Cardiac fibroblast (primary cell): ENCODE data around the gene NR2F2.

ENCODE experiments used
- DNase-seq, 2 donors: peaks; one replicate each; pipeline versions ENCODE4 v3.0.0 to v3.0.0-alpha.2; 2010; ENCODE audit warnings: low read depth in 2 of 2
- H3K4me3 ChIP-seq, 2 donors: replicated peaks in 1 of 2; 1 replicate in 1 of 2; 2 replicates in 1 of 2; pipeline ENCODE4 v1.5.1; 2011; ENCODE audit warnings: low read depth in 2 of 2, low read length in 2 of 2, mild to moderate bottlenecking in 2 of 2, moderate library complexity in 1 of 2
- TF ChIP-seq, protein P1 (sequence below): IDR thresholded peaks from one replicate; pipeline ENCODE4 v1.5.1; 2011; ENCODE audit warnings: low read depth, mild to moderate bottlenecking, low read length, inconsistent platforms

NR2F2 gene

GRCh38 chr15:96359616-96360521, 29.4 kb downstream of the NR2F2 start:
- peak in 1 of 2 donors; percentile 76 for DNase-seq
- H3K4me3 ChIP-seq = peak overlapping the region; percentile 52 to 54
- TF ChIP-seq, protein P1, sequence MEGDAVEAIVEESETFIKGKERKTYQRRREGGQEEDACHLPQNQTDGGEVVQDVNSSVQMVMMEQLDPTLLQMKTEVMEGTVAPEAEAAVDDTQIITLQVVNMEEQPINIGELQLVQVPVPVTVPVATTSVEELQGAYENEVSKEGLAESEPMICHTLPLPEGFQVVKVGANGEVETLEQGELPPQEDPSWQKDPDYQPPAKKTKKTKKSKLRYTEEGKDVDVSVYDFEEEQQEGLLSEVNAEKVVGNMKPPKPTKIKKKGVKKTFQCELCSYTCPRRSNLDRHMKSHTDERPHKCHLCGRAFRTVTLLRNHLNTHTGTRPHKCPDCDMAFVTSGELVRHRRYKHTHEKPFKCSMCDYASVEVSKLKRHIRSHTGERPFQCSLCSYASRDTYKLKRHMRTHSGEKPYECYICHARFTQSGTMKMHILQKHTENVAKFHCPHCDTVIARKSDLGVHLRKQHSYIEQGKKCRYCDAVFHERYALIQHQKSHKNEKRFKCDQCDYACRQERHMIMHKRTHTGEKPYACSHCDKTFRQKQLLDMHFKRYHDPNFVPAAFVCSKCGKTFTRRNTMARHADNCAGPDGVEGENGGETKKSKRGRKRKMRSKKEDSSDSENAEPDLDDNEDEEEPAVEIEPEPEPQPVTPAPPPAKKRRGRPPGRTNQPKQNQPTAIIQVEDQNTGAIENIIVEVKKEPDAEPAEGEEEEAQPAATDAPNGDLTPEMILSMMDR = no peak

DNA sequence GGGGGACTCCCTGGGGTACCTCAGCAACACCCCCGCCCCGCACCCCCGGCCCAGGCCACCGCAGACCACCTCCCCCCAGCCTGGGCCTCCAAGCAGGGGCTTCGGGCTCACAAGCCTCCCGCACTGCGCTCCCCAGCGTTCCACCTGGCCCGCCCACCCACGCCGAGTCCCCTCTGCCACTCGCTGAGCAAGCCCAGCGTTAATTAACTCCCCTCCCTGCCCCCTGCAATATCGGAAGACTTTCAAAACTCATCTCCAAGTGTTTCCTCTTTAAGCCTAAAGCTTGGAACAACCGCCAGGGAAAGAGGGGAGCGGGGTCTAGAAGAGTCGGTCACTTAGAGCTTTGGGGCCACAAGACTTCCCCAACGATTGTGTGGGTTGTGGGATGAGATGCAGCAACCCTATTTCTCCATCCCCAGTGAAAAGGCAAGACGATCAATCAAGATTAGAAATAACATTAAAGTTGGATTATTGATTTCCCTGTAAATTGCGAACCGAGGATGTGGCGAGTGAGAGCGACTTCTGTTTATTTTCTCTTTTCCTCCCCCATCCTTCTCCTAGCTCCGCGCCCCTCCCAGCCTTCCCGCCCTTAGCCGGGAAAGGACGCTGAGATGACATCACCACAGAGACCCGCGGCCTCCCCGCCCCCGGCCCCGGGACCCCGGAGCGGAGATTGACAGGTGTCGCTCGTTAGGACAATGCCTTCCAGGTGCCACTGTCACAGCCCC, 30.2 kb downstream of the NR2F2 start:
- TF ChIP-seq, protein P1 = no peak
- DNase-seq = no peak
- peak overlapping the region; percentile 52 to 54 for H3K4me3 ChIP-seq

- DNase-seq = no peak
- TF ChIP-seq, protein P1 = no peak
- no peak overlapping the region for H3K4me3 ChIP-seq
Measured at GRCh38 chr15:96361309-96362010, 31.0 kb downstream of the NR2F2 start.

DNA sequence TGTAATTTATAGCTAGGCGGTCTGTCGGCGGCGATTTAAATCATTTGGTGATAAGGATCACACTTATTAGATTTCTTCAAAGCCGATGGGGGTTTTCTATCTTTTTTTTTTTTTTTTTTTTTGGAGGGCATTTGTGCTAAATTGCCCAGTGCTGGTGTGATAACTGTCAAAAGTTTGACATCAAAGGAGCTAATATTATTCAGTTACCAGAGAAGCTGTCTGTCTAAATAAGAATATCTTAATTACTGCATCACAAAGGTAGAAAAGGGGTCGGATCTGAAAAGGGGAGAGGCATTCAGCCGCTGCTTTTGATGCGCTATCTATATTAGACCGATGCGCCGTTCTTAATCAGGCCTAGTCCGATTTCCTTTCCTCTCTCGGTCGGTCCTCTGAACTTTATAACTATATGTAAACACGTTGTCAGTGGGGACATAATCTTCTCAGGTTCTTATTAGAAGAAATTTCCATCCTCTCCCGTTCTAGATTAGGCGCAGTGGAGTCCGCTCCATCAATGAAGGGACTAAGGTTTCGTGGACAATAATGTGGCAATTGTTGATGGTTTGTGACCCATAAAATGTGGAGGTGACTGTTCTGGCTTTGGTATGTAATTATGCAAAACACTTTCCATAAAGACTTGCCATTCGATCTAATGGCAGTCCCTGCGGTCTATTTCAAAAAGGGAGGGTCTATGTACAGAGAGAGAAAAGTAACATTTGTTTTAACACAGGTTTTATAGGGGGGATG, 31.7 kb downstream of the NR2F2 start:
- no peak overlapping the region for H3K4me3 ChIP-seq
- DNase-seq = no peak
- TF ChIP-seq, protein P1 = no peak

DNA sequence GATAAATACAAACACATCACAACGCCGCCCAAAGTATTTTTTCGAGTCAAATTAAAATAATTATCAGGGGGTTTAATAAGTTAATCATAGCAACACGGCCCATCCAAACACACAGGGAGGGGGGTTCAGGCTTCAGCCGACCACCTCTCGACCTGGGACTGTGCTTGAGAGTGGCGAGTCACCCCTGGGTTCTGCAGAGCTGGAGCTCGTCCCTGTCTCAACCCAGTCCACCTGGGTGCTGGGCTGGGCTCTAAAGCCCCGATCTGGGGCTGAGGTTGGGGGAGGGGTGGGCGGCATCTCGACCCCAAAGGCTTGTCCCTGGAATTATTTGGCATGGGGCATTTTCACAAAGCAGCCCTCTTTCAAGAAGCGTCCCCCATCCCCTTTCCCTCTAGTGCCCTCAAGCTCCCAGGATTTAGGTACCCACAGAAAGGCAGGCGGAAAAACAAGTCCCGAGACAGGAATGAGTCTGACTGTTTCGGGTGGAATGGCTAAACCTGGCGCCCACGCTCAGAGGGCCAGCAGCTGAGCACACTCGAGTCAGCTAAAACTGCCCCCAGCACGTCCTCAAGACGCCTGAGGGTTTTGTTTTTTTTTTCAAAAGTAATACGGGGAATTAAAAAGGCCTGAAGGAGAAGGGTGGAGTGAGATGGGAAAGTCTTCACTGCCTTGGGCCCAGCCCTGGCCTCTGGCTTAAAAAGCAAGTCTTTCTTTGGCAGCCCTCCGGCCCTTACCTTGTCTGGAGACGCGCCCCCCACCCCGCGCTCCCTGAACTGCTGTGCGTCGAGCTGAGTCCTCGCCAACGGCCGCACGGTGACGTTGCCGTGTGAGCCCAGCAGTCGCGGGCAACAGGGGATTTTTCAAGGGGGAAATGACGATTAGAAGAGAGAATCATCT, 32.5 kb downstream of the NR2F2 start:
- no peak for DNase-seq
- H3K4me3 ChIP-seq = no peak overlapping the region
- TF ChIP-seq, protein P1 = no peak
